Measurements from ENCODE around the gene ARL3.
"Not testable (repeated sequence)": the region's sequence is repeated elsewhere in the genome, so short reads cannot be mapped to it uniquely, and the experiment has no call there.

ARL3 gene

DNA sequence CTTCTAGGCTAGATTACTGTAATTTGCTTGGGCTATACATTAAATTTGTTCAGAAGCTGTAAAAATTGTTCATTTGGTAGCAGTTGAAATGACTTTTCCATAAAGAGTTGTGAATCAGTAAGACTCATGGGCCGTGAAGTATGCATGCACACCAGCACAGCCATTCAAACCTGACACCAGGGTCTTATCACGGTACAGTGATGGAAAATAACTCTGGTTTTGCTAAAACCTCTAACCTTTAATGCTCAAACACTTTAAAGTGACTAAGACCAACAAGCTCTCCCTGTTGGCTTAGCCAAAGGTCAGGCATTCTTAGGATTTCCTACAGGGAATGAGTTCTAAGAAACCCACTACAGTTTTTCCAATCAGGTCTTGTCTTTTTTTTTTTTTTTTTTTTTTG is 11.5 kb downstream of the ARL3 start:
- no peak for DNase-seq (ENCODE audit: low read depth)

GRCh38 chr10:102701796-102702195 is 12.4 kb downstream of the ARL3 start:
- DNase-seq (ENCODE audit: low read depth): no peak

- DNase-seq (ENCODE audit: low read depth): no peak
Observed at GRCh38 chr10:102701272-102701671, 12.9 kb downstream of the ARL3 start.

GRCh38 chr10:102698894-102699293 is 15.3 kb downstream of the ARL3 start:
- no peak for DNase-seq (ENCODE audit: low read depth)

- no peak for DNase-seq (ENCODE audit: low read depth)
Observed at GRCh38 chr10:102696736-102697135, 17.5 kb downstream of the ARL3 start.

- not testable (repeated sequence) for DNase-seq (ENCODE audit: low read depth)
Observed at GRCh38 chr10:102695401-102695800, 18.8 kb downstream of the ARL3 start.

DNA sequence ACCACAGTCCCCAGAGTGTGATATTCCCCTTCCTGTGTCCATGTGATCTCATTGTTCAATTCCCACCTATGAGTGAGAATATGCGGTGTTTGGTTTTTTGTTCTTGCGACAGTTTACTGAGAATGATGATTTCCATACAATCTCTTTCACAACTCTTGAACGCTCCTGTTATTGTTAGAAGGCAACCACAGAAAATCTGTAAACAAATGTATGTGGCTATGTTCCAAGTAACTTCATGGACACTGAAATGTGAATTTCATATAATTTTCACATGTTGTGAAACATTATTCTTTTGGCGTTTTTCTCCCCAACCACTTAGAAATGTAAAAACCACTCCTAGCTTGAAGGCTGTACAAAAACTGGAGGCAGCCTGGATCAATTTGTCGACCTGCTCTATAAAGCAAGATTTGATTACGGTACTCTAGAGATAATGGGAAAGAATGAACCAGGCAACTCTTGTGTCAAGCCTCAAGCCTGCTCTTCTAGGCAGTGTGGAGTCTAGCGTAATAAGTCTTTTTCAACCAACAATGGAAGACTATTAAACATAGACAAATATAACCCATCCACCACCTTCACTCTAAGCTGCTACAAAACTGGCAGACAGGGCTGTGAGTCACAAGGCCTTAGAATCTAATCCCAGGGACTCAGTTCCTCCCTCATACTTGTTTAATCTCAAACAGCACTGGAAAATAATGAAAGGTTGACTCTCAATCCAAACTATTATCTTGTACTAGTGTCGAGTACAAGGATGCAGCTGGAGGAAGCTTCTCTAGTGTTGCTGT is 22.7 kb downstream of the ARL3 start:
- DNase-seq (ENCODE audit: low read depth): no peak

GRCh38 chr10:102683736-102684135 is 30.5 kb downstream of the ARL3 start:
- no peak for DNase-seq (ENCODE audit: low read depth)

DNA sequence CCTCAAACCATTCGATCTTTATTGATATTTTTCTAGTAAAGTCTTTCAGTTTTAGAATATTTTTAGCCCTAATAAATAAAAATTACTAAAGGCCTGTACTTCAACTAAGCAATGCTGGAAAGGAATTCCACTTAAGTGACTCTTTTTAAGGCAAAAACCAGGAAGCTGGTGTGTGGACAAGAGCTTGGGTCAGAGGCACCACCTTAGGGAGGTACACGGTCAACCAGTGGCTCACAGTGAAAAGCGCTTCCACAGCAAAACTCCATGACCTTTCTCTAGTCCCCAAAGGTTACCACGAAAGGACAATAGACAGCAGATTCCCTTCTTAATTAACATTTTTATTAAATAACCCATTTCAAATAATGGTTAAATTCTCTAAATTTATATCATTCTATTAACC is 31.2 kb downstream of the ARL3 start:
- DNase-seq (ENCODE audit: low read depth): no peak

- no peak for DNase-seq (ENCODE audit: low read depth)
Observed at GRCh38 chr10:102682416-102682815, 31.8 kb downstream of the ARL3 start.

DNA sequence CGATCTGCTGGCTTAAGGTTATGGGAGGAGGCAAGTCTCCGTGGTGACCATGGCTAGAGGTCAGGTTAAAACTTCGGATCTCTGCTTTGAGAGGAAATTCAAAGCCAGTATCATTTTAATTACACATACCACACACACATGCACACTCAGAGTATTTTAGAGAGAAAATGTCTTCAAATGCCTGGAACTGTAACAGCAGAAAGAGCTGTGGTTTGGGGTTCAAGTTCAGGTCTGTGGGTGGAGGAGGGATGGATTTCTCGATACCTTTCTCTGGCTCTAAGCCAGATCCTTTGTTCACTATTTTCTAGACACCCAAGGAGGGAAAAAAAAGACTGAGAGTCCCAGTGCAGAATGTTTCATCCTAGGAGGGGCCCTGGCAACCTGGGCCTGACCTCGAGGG is 32.5 kb downstream of the ARL3 start:
- DNase-seq (ENCODE audit: low read depth): no peak

DNA sequence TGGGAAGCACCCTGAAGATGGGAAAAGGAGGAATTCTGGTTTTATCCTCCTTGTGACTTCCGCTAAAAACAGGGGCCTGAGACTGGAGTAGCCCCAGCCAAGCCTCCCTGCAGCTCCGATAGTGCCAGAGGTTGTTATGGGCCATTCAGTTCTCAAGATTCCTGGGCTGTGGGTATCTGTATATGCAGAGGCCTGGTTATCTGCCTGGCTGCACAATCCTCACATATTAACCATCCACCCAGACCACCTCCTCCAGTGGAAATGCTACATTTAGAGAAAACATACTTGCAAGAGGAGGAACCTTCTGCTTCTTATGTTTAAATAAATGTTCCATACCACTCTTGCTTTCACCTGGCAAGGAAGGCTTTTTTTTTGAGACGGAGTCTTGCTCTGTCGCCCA is 34.6 kb downstream of the ARL3 start:
- DNase-seq (ENCODE audit: low read depth): no peak

GRCh38 chr10:102678842-102679289 is 35.3 kb downstream of the ARL3 start:
- DNase-seq (ENCODE audit: low read depth): no peak

GRCh38 chr10:102678068-102678400 is 36.2 kb downstream of the ARL3 start:
- DNase-seq (ENCODE audit: low read depth): no peak

DNA sequence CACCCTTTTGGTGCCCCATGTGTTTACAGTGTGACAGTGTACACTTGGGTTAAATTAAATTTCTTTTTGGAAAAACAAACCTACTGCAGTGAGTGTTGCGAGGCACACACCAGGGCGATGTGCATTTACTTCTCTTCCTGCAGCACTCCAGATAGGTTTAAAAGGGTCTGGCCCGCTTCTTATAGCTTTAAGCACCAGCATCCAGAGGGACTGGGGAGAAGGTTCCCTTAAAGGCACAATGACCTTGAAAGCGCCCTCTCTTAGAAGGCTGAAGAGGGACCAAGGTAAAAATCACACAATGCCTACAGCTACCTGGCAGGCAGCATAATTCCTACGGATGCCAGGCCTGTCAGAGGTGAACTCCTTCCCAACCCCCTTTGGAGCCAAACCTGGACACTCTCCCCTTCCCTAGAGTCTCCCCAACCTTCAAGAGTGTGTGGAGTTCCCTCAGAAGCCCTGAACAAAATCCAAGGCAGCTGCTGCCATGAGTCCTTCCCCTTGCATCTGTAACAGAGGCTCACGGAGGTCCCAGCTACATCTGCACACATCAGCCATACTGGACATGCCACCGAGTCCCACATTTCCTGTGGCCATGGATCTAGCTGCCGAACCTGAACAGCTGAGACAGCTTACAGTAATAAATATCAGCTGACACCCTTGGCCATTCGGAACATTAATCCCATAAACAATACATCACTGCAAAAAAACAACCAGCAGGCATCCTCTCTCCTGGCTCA is 36.7 kb downstream of the ARL3 start:
- DNase-seq (ENCODE audit: low read depth): no peak

- DNase-seq (ENCODE audit: low read depth): no peak
Observed at GRCh38 chr10:102676534-102677315, 37.5 kb downstream of the ARL3 start.

DNA sequence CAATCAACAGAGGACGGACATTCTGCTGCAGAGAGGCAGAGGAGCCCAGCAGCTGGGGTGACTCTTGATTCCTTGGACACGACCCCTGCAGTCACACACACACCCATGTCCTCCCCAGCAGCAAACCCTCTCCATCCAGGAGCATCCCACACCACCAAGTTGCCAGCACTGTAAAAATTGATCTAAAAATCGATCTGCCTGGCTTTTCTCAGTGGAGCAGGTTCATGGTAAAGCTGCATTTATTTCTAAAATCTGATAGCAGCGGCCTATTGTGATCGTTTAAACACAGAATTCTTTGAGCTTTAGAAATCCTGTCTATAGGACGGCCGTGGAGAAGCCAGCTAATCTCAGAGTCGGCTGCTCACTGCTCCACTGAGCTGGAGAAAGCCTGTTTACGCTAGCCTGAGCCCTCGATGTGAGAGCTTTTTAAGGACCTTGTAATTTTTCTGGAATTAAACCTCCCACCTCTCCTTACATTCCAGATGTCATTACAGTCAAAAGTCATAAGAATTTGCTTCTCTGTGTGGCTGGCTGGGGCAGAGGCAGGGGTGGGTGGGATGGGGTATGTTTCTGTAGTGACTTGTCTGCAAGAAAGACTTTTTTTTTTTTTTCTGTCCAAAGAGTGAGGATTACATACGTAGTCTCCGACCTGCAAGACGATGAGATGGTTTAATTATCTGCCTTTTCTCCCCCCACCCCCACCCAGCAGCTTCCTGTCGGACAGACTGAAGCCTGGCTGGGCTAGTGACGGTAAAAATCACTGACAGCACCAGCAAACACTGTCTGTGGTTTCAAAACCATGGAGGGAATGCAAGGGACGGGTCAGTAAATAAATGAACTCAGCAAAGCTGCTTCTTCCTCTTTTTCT is 38.3 kb downstream of the ARL3 start:
- DNase-seq (ENCODE audit: low read depth): no peak

- DNase-seq (ENCODE audit: low read depth): no peak
Observed at GRCh38 chr10:102675011-102675665, 39.1 kb downstream of the ARL3 start.

GRCh38 chr10:102674566-102674965 is 39.6 kb downstream of the ARL3 start:
- DNase-seq (ENCODE audit: low read depth): no peak

- peak; percentile 56 for DNase-seq (ENCODE audit: low read depth)
Observed at GRCh38 chr10:102673819-102674511, 40.2 kb downstream of the ARL3 start.

Data from activated T-cell treated with anti-CD3 and anti-CD28 coated beads for 24 hours (primary cell).